Vagina (tissue), 2 donors: Measurements from ENCODE around the gene ABCF2.

Experiments used
- POLR2A ChIP-seq, 2 donors: fragments of 450-650 bp; IDR thresholded peaks; one replicate each; pipeline ENCODE4 v1.6.1; 2017; ENCODE audit warnings: antibody characterized with exemption in 2 of 2, mild to moderate bottlenecking in 2 of 2, moderate library complexity in 2 of 2
- POLR2AphosphoS5 ChIP-seq, 2 donors: sonication (generic); formaldehyde crosslinking; IDR thresholded peaks; one replicate each; pipeline ENCODE4 v1.9.0; 2017; ENCODE audit warnings: antibody characterized with exemption in 2 of 2, mild to moderate bottlenecking in 2 of 2, low read depth in 1 of 2; ENCODE audit not compliant: insufficient read depth in 1 of 2
- TF ChIP-seq, protein P1 (sequence below), 3 experiments: fragments of 450-650 bp in 2 of 3; fragments of 200-600 bp in 1 of 3; sonication (generic) in 1 of 3; IDR thresholded peaks; one replicate each; pipeline ENCODE4 v1.5.1; 2017 to 2019; ENCODE audit warnings: antibody characterized with exemption in 3 of 3, mild to moderate bottlenecking in 2 of 3, moderate library complexity in 2 of 3

- no peak for TF ChIP-seq POLR2AphosphoS5 (IDR thresholded peaks at IDR 0.05; ENCODE audit: insufficient read depth in 1 of 2, low read depth in 1 of 2)
- TF ChIP-seq, protein P1, sequence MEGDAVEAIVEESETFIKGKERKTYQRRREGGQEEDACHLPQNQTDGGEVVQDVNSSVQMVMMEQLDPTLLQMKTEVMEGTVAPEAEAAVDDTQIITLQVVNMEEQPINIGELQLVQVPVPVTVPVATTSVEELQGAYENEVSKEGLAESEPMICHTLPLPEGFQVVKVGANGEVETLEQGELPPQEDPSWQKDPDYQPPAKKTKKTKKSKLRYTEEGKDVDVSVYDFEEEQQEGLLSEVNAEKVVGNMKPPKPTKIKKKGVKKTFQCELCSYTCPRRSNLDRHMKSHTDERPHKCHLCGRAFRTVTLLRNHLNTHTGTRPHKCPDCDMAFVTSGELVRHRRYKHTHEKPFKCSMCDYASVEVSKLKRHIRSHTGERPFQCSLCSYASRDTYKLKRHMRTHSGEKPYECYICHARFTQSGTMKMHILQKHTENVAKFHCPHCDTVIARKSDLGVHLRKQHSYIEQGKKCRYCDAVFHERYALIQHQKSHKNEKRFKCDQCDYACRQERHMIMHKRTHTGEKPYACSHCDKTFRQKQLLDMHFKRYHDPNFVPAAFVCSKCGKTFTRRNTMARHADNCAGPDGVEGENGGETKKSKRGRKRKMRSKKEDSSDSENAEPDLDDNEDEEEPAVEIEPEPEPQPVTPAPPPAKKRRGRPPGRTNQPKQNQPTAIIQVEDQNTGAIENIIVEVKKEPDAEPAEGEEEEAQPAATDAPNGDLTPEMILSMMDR (IDR thresholded peaks at IDR 0.05) = no peak
- no peak for TF ChIP-seq POLR2A (IDR thresholded peaks at IDR 0.05)
These were observed 48.8 kb downstream of the ABCF2 start for GRCh38 chr7:151178236-151178635.
